ACHN (cell line): Measurements from ENCODE around the gene USP6NL.

Experiments used
- DNase-seq: peaks from one replicate; pipeline ENCODE4 v3.0.0-alpha.2; 2015
- in situ Hi-C: cut with HindIII; loops from 2 replicates; pipeline ENCODE4 v1.10.0; 2017; ENCODE audit warnings: low sequenced_read_pairs, low pct_ligation_motif_present, low pct_unique_long_range_greater_than_20kb

USP6NL gene

DNA sequence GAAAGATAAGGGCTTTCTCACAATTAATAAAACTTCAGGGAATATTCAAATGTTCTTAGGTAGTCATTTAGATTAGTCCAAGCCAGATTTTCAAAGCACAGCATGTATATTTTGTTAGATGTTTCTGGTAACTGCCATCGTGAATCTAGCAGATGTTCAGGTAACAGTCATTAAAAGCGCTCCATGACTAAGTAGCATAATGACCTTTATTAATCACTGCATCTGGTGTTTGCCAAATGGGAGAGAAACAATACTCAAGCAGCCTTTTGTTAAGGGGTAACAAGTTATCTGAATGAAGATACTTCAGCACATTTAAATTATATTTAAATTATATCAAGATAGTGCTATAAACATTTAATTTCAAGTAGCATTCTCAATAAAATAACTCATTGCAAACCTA, 47.5 kb downstream of the USP6NL start:
- in situ Hi-C loops, result no loop called here
- DNase-seq, result no peak

DNA sequence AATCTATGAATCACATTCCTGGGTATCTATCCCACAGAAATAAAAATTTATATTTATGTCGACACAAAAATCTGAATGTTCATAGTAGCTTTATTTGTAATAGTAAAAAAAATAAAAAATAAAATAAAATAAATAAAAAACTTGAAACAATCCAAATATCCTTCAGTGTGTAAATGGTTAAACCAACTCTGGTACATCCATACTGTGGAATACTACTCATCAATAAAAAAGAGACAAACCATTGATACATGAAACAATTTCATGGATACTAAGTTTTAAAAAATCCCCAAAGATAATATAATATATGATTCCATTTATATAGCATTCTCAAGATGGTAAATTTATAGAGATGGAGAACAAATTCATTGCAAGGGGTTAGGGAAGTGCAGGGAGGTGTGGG, 48.6 kb downstream of the USP6NL start:
- in situ Hi-C loops, result no loop called here
- no peak for DNase-seq

GRCh38 chr10:11560076-11560709, 51.3 kb downstream of the USP6NL start:
- DNase-seq, result peak; percentile 61
- in situ Hi-C loops, result no loop called here

DNA sequence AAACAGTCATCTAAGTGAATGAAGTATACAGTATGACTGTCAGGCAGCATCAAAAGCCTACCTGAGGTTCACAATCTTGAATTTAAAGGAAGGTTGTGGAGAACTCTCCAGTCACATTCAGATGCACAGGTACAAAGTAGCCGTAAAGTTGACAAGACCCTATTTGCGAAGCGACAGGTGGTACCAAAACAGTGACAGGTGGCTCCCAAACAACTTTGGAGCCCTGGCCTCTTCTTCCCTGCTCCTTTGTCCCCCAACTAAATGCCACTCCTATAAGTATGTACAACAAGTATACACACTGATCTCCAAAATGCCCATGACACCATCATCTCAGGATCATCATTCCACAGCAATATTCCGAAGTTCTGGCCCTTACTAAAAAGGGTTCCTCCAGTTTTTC, 53.5 kb downstream of the USP6NL start:
- DNase-seq, result no peak
- in situ Hi-C loops, result no loop called here

GRCh38 chr10:11557513-11557912, 53.9 kb downstream of the USP6NL start:
- in situ Hi-C loops, result no loop called here
- no peak for DNase-seq

GRCh38 chr10:11555556-11555955, 55.9 kb downstream of the USP6NL start:
- in situ Hi-C loops, result no loop called here
- no peak for DNase-seq

DNA sequence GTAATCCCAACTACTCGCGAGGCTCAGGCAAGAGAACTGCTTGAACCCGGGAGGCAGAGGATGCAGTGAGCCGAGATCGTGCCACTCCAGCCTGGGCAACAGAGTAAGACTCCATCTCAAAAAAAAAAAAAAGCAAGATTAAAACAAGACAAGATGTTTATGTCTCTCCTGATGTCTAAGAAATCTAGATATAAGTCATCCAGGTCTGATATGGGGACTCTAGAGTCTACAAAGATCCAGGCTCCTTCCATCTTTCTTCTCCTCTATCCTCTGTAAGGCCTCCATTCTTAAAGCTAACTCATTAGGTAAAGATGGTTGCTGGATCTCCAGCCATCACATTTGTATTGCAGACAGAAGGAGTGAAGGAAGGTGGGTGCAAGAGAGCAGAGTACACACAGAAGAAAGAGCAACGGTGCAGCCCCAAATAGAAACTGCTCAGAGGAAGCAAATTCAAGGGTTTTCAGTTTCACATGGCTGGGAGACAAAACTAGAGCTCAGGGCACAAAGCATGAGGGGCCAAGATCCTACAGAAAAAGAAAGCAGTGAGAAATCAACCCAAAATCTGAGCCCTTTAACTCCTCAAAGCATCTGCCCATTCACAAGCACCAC, 57.6 kb downstream of the USP6NL start:
- in situ Hi-C loops, result no loop called here

DNA sequence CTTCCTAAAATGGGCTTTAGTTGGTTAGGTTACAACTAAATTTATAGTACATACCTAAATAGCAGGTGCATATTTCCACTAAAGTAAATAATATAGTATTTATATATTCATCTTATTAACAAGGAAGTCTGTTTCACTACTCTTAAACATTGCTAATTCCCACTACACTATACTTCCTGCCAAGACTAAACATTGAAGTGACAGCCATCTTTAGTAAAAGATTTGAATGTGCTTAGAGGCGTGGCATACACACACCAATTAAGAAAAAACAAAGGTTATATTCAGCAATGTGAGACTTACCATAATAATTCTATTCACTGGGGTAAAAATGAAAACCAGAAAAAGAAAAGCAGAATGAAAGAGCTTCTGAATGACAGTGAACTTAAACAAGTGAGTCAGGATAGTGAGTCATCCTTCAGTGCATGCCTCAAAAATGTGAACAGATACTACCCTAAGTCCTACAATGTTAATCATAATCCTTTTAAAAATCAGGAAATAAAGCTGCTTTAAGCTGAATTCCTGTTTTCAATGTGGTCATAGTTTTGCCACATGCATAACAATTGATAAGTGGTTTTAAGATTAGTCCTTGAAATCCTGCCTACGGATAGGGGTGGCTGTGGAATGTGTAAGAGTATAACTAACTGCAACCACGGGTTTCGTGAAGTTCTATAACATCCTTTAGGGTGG, 59.4 kb downstream of the USP6NL start:
- peak; percentile 76 for DNase-seq
- in situ Hi-C loops, result no loop called here

More for the DNA sequence above, 57.6 kb downstream of the USP6NL start:
- no peak for DNase-seq

GRCh38 chr10:11551104-11551503, 60.3 kb downstream of the USP6NL start:
- in situ Hi-C loops, result no loop called here
- DNase-seq, result no peak

DNA sequence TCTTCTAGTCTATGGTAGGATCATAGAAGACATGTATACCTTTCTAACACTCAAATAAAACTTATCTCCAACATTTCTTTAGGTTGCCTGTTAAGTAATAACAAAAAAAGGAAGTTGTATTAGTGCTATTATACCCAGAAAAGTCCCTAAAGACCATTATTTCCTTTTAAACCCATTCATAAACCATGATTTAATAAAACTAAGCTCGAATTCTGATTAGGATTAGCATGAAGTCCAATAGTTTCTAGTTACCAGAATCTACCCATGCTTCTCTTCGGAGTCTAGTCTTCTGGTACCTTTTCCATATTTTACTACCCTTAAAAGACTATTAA, 62.7 kb downstream of the USP6NL start:
- in situ Hi-C loops, result no loop called here
- DNase-seq, result no peak

GRCh38 chr10:11548065-11548767, 63.2 kb downstream of the USP6NL start:
- in situ Hi-C loops, result no loop called here

DNA sequence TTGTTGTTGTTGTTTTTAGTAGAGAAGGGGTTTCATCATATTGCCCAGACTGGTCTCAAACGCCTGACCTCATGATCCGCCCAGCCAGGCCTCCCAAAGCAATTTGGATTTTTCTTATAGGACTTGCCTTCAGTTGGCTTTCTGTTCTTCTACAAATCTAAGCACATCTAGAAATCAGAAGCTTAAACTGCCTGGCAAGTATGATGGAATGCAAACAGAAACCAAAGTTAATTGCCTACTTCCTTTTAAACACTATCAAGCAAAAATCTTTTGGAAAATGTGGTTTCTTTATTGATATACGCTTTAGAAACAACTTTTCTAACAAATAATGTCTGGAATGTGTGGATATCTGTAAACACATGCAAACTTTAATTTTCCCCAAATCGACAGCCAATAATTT, 64.9 kb downstream of the USP6NL start:
- in situ Hi-C loops, result no loop called here
- no peak for DNase-seq

More at GRCh38 chr10:11548065-11548767, 63.2 kb downstream of the USP6NL start:
- no peak for DNase-seq

DNA sequence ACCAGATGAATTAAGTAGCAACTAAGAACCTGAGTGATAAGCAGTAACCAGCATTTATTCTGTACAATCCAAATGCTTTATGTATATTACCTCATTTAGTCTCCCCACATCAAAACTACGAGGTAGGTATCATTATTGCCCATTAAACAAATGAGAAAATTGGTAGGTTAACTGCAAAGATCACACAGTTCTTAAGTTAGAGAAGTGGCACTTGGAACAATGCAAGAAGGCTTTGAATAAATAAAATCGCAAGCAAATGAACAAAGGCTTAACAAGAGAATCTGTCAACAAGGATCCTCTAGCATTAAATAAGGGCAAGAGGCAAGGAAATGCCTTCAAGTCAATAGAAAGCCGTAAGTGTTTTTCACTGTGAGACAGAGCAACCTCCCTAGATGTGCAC, 70.2 kb downstream of the USP6NL start:
- no peak for DNase-seq
- in situ Hi-C loops, result no loop called here

DNA sequence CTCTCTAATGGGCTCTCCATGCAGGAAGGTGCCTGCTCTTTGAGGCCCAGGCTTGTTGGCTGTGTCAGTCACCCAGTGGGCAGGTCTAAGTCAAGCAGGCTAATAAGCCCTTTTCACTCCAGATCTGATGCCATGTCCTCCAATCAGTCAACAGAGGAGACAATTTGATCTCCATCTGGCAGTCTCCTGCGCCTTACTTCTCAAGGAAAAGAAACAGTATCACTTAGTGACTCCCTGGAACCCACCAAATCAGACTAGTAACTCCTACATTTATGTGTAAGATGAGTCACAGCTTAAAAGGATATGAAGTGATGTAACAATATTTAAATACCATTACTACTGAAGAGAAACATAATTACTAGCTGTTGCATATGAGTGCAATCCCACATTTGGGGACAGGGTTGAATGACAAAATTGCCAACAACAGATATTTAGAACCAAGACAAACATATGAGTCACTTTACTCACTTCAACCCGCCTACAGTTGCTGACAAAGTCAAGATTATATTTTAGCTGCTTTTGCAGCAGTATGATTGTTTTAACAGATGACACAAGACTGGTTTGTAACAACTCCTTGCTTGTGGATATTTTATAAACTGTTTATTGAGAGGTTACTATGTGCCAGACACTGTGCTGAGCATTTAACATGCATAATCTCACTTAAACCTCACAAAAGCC, 72.1 kb downstream of the USP6NL start:
- in situ Hi-C loops, result no loop called here
- no peak for DNase-seq

- in situ Hi-C loops, result no loop called here
- DNase-seq, result no peak
Observed at GRCh38 chr10:11538834-11539190, 72.6 kb downstream of the USP6NL start.

DNA sequence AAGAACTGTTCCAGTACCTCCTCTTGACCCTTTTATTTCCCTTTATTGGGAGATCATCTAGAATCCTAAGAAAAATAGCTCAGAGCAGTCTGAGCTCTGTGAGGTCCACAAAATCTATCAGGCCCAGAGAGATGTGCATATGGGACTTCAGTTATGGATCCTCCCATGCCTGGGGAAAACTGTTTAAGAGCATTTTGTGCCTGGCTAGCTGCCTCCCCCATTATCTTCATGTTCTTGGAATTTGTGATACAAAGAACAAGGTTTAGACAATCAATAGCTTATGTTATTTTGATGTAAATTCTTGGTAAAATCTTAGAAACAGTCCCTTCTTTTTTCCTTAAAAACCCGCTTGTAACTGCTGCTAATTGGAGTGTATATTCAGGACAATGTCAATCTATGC, 75.2 kb downstream of the USP6NL start:
- in situ Hi-C loops, result no loop called here
- no peak for DNase-seq

DNA sequence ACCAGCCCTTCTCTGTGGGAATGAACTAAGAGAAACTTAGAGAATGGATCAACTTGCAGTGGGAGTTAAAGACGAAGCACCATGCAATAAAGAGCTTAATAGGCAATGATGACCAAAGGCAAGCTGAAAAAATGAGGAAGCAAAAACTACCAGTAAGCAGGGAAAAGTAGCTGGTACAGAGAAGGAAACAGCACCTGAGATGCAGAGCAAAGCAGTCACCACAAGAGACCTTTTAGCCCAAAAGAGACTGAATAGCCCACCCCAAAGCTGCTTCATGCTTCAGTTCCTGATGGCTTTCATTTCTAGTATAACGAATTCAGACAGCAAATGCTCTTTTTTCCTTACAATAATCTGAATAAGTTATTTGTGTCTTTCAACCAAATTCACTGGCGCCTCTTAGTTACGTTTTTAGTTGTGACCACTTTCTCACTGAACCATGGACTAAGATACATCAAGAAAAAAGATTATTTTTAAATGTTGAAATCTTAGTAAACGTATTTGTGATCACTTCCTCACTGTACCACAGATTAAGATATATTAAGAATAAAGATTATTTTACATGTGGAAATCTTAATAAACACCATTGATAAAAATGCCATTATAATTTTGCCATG, 76.0 kb downstream of the USP6NL start:
- no peak for DNase-seq

DNA sequence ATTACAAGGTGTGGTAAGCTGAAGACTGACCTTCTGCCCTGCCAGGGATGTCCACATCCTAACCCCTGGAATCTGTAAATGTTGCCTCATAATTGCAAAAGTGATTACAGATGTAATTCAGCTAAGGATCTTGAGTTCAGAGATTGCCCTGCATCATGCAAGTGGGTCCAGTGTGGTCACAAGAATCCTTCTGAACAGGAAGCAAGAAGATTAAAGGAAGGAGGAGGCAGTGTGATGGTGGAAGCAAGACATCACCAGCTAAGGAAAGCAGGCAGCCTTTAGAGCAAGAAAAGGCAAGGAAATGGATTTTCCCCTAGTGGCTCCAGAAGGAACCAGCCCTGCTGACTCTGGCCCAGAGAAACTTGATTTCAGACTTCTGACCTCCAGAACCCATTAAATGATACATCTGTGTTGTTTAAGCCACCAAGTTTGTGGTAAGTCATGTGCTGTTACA, 78.1 kb downstream of the USP6NL start:
- in situ Hi-C loops, result no loop called here
- DNase-seq, result no peak

More for the DNA sequence above, 76.0 kb downstream of the USP6NL start:
- in situ Hi-C loops, result no loop called here

GRCh38 chr10:11532306-11532705, 79.1 kb downstream of the USP6NL start:
- in situ Hi-C loops, result no loop called here
- no peak for DNase-seq
